GM23338 (cell line): ENCODE data around the gene TOMM70. TPM values are rescaled to one million over a fixed set of nuclear protein-coding genes. Genes with fewer than 3 reads are reported as not detected.

Source experiments
- ATAC-seq: fragments of 200-7000 bp; cut with Tn5 transposase; 3 replicates; pipeline ENCODE4 v1.9.1; 2020
- DNase-seq: peaks from one replicate; pipeline ENCODE4 v3.0.0-alpha.2; 2015; ENCODE audit warnings: low spot score
- H2AFZ ChIP-seq: fragments of 200-600 bp; sonication (generic); 2 replicates; pipeline ENCODE4 v1.8.0; 2016; ENCODE audit warnings: antibody characterized with exemption, mild to moderate bottlenecking, moderate library complexity
- H3F3A ChIP-seq: fragments of 200-600 bp; sonication (generic); replicated peaks from 2 replicates; pipeline ENCODE4 v1.8.0; 2017; ENCODE audit warnings: antibody characterized with exemption, mixed run types, low read depth
- H3K27ac ChIP-seq: fragments of 200-600 bp; sonication (generic); 2 replicates; pipeline ENCODE4 v1.6.1; 2016; ENCODE audit warnings: low read depth
- H3K27me3 ChIP-seq: fragments of 200-600 bp; sonication (generic); 2 replicates; pipeline ENCODE4 v1.8.0; 2016; ENCODE audit warnings: mild to moderate bottlenecking, mixed run types, moderate library complexity; ENCODE audit not compliant: insufficient read depth
- H3K36me3 ChIP-seq: fragments of 200-600 bp; sonication (generic); 2 replicates; pipeline ENCODE4 v1.8.0; 2016; ENCODE audit warnings: mild to moderate bottlenecking; ENCODE audit not compliant: insufficient read depth
- H3K4me1 ChIP-seq: fragments of 200-600 bp; sonication (generic); 2 replicates; pipeline ENCODE4 v1.8.0; 2016; ENCODE audit warnings: mild to moderate bottlenecking, moderate library complexity; ENCODE audit not compliant: insufficient read depth
- H3K4me2 ChIP-seq: fragments of 200-600 bp; sonication (generic); 2 replicates; pipeline ENCODE4 v1.7.1; 2017; ENCODE audit warnings: mixed run types
- H3K4me3 ChIP-seq: fragments of 200-600 bp; sonication (generic); 2 replicates; pipeline ENCODE4 v1.6.1; 2016; ENCODE audit warnings: mixed run types
- H3K79me2 ChIP-seq: fragments of 200-600 bp; sonication (generic); replicated peaks from 2 replicates; pipeline ENCODE4 v1.8.0; 2017; ENCODE audit warnings: mild to moderate bottlenecking; ENCODE audit not compliant: insufficient read depth
- H3K9me2 ChIP-seq: fragments of 200-600 bp; sonication (generic); 2 replicates; pipeline ENCODE4 v1.8.0; 2017; ENCODE audit not compliant: insufficient read depth
- H4K20me1 ChIP-seq: fragments of 200-600 bp; sonication (generic); replicated peaks from 2 replicates; pipeline ENCODE4 v1.8.0; 2017; ENCODE audit warnings: mild to moderate bottlenecking; ENCODE audit not compliant: insufficient read depth
- H3K27ac Mint-ChIP-seq: 2 replicates; pipeline ENCODE4 v1.8.0; 2020; ENCODE audit warnings: inconsistent platforms, mild to moderate bottlenecking, moderate library complexity, mixed read lengths
- H3K27me3 Mint-ChIP-seq: 3 replicates; pipeline ENCODE4 v1.8.0; 2022; ENCODE audit warnings: low read depth, mild to moderate bottlenecking, moderate library complexity, mixed read lengths, inconsistent platforms; ENCODE audit not compliant: insufficient read depth, poor library complexity
- H3K36me3 Mint-ChIP-seq: 3 replicates; pipeline ENCODE4 v1.8.0; 2021; ENCODE audit warnings: low read depth, mild to moderate bottlenecking, inconsistent platforms, moderate library complexity, mixed read lengths
- H3K4me1 Mint-ChIP-seq: 3 replicates; pipeline ENCODE4 v1.8.0; 2020; ENCODE audit warnings: mild to moderate bottlenecking, inconsistent platforms, mixed read lengths
- H3K4me3 Mint-ChIP-seq: 3 replicates; pipeline ENCODE4 v1.8.0; 2021; ENCODE audit warnings: moderate library complexity, mild to moderate bottlenecking, inconsistent platforms, mixed read lengths
- H3K9me3 Mint-ChIP-seq: 3 replicates; pipeline ENCODE4 v1.8.0; 2020; ENCODE audit warnings: moderate library complexity, mild to moderate bottlenecking, inconsistent platforms, mixed read lengths
- CREB1 ChIP-seq: fragments of 250-450 bp; sonication (Bioruptor Pico); IDR thresholded peaks from 2 replicates; pipeline ENCODE4 v1.5.0; 2020; ENCODE audit warnings: low read depth, mild to moderate bottlenecking, moderate library complexity
- EZH2phosphoT487 ChIP-seq: fragments of 200-600 bp; sonication (generic); IDR thresholded peaks from one replicate; pipeline ENCODE4 v1.8.1; 2018; ENCODE audit warnings: antibody characterized with exemption; ENCODE audit not compliant: unreplicated experiment
- JUNB ChIP-seq: IDR thresholded peaks from one replicate; pipeline ENCODE4 v1.6.1; 2016; ENCODE audit warnings: antibody characterized with exemption; ENCODE audit not compliant: unreplicated experiment
- NANOG ChIP-seq: IDR thresholded peaks from 2 replicates; pipeline ENCODE4 v1.6.1; 2016; ENCODE audit warnings: antibody characterized with exemption, borderline replicate concordance
- POLR2AphosphoS5 ChIP-seq: IDR thresholded peaks from 2 replicates; pipeline ENCODE4 v1.6.1; 2016; ENCODE audit warnings: antibody characterized with exemption, low read depth
- REST ChIP-seq: IDR thresholded peaks from one replicate; pipeline ENCODE4 v1.6.1; 2018; ENCODE audit warnings: antibody characterized with exemption; ENCODE audit not compliant: unreplicated experiment
- STAT1 ChIP-seq: IDR thresholded peaks from one replicate; pipeline ENCODE4 v1.6.1; 2016; ENCODE audit warnings: antibody characterized with exemption; ENCODE audit not compliant: unreplicated experiment
- ZNF114 ChIP-seq: fragments of 250-450 bp; sonication (Bioruptor Pico); IDR thresholded peaks from 2 replicates; pipeline ENCODE4 v1.5.0; 2020; ENCODE audit warnings: mild to moderate bottlenecking, moderate library complexity
- polyA plus RNA-seq: library from polyadenylated mRNA; unstranded; fragments of >200 nt; fragmentation: Nextera tagmentation; extraction: Ambion mirVana; gene quantifications from 2 replicates; pipeline ENCODE4 v1.2.1, GENCODE V29; 2016
- total RNA-seq: library from RNA; depleted of rRNA; stranded (reverse); fragments of >200 nt; shearing (Covaris generic); gene quantifications from 2 replicates; pipeline ENCODE4 v1.2.3, GENCODE V29; 2014
- TF ChIP-seq, protein P1 (sequence below): IDR thresholded peaks from 2 replicates; pipeline ENCODE4 v1.6.1; 2016; ENCODE audit warnings: antibody characterized with exemption
- TF ChIP-seq, protein P2 (sequence below): fragments of 250-450 bp; sonication (Bioruptor Pico); IDR thresholded peaks from 2 replicates; pipeline ENCODE4 v1.5.0; 2020; ENCODE audit warnings: mild to moderate bottlenecking, moderate library complexity

The TOMM70 gene
- total and polyA plus RNA-seq, 2 experiments from 2014 or later = 29.5 to 66.8 TPM

GRCh38 chr3:100333970-100334487 is 66.9 kb downstream of the TOMM70 start:
- H4K20me1 ChIP-seq = no peaks in the 10 kb centered on the region
- peak overlapping the region; percentile 100 for H2AFZ ChIP-seq
- Mint-ChIP-seq H3K9me3 (no peaks in the 10 kb centered on the region), H3K36me3 (no peaks in the 10 kb centered on the region; the same call in 2 of the 3 replicates), H3K27me3 (peaks cover 4% of the 10 kb centered on the region), H3K27ac (peak overlapping the region; percentile 46), H3K4me1 (peaks cover 13% of the 10 kb centered on the region), H3K4me3 (peak overlapping the region; percentile 76)
- DNase-seq = peak; percentile 72
- peaks cover 5% of the 10 kb centered on the region; the same call in 1 of the 2 replicates for H3K4me1 ChIP-seq
- peak overlapping the region; percentile 91; the same call in 1 of the 2 replicates for H3K27ac ChIP-seq
- no peaks in the 10 kb centered on the region for H3K79me2 ChIP-seq
- no peaks in the 10 kb centered on the region; the same call in 1 of the 2 replicates for H3K36me3 ChIP-seq
- H3K4me2 ChIP-seq = peak overlapping the region; percentile 99
- H3F3A ChIP-seq = 0 out of 2 replicates have a peak, but pooled peaks cover 2% of the 10 kb centered on the region
- no peaks in the 10 kb centered on the region for H3K9me2 ChIP-seq
- peak overlapping the region; percentile 85 for H3K4me3 ChIP-seq
- TF ChIP-seq, protein P1, sequence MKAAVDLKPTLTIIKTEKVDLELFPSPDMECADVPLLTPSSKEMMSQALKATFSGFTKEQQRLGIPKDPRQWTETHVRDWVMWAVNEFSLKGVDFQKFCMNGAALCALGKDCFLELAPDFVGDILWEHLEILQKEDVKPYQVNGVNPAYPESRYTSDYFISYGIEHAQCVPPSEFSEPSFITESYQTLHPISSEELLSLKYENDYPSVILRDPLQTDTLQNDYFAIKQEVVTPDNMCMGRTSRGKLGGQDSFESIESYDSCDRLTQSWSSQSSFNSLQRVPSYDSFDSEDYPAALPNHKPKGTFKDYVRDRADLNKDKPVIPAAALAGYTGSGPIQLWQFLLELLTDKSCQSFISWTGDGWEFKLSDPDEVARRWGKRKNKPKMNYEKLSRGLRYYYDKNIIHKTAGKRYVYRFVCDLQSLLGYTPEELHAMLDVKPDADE = no peak
- TF ChIP-seq ZNF114 (CRISPR knock-in tag) (no peak), CREB1 (CRISPR knock-in tag) (no peak)
- peak; percentile 63 for ATAC-seq
- peaks cover 9% of the 10 kb centered on the region for H3K27me3 ChIP-seq

DNA sequence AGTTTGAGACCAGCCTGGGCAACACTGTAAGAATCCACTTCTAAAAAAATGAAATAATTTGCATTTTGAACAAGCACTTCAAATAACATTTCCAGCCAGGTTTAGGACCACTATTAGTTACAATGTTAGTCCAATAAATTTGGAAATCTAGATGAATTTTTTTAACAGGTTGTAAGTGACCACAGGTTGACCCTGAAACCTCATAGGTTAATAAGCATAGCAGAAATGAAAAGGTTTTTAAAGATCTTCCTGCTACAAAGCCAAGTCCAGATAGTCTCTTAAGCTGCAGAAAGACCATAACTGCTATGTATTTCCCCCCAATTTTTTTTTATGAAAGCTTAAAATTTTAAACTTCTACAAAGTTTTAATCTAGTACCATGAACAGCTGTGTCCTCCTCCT is 67.8 kb downstream of the TOMM70 start:
- DNase-seq (no peak), ATAC-seq (no peak)
- no peaks in the 10 kb centered on the region for H4K20me1 ChIP-seq
- peaks cover 5% of the 10 kb centered on the region; the same call in 1 of the 2 replicates for H3K4me1 ChIP-seq
- Mint-ChIP-seq H3K27me3 (peaks cover 4% of the 10 kb centered on the region), H3K36me3 (peaks cover 1% of the 10 kb centered on the region), H3K4me1 (peaks cover 13% of the 10 kb centered on the region), H3K9me3 (peaks cover under 1% of the 10 kb centered on the region; the same call in 1 of the 3 replicates), H3K27ac (no peak overlapping the region), H3K4me3 (no peak overlapping the region)
- H3K27me3 ChIP-seq = peaks cover 9% of the 10 kb centered on the region
- H3K79me2 ChIP-seq = no peaks in the 10 kb centered on the region
- H3F3A ChIP-seq = 0 out of 2 replicates have a peak, but pooled peaks cover 2% of the 10 kb centered on the region
- no peaks in the 10 kb centered on the region for H3K9me2 ChIP-seq
- no peak overlapping the region for H3K4me3 ChIP-seq
- TF ChIP-seq POLR2AphosphoS5 (no peak), ZNF114 (CRISPR knock-in tag) (no peak), REST (no peak), NANOG (no peak), EZH2phosphoT487 (no peak), STAT1 (no peak), JUNB (no peak), CREB1 (CRISPR knock-in tag) (no peak)
- TF ChIP-seq, protein P2, sequence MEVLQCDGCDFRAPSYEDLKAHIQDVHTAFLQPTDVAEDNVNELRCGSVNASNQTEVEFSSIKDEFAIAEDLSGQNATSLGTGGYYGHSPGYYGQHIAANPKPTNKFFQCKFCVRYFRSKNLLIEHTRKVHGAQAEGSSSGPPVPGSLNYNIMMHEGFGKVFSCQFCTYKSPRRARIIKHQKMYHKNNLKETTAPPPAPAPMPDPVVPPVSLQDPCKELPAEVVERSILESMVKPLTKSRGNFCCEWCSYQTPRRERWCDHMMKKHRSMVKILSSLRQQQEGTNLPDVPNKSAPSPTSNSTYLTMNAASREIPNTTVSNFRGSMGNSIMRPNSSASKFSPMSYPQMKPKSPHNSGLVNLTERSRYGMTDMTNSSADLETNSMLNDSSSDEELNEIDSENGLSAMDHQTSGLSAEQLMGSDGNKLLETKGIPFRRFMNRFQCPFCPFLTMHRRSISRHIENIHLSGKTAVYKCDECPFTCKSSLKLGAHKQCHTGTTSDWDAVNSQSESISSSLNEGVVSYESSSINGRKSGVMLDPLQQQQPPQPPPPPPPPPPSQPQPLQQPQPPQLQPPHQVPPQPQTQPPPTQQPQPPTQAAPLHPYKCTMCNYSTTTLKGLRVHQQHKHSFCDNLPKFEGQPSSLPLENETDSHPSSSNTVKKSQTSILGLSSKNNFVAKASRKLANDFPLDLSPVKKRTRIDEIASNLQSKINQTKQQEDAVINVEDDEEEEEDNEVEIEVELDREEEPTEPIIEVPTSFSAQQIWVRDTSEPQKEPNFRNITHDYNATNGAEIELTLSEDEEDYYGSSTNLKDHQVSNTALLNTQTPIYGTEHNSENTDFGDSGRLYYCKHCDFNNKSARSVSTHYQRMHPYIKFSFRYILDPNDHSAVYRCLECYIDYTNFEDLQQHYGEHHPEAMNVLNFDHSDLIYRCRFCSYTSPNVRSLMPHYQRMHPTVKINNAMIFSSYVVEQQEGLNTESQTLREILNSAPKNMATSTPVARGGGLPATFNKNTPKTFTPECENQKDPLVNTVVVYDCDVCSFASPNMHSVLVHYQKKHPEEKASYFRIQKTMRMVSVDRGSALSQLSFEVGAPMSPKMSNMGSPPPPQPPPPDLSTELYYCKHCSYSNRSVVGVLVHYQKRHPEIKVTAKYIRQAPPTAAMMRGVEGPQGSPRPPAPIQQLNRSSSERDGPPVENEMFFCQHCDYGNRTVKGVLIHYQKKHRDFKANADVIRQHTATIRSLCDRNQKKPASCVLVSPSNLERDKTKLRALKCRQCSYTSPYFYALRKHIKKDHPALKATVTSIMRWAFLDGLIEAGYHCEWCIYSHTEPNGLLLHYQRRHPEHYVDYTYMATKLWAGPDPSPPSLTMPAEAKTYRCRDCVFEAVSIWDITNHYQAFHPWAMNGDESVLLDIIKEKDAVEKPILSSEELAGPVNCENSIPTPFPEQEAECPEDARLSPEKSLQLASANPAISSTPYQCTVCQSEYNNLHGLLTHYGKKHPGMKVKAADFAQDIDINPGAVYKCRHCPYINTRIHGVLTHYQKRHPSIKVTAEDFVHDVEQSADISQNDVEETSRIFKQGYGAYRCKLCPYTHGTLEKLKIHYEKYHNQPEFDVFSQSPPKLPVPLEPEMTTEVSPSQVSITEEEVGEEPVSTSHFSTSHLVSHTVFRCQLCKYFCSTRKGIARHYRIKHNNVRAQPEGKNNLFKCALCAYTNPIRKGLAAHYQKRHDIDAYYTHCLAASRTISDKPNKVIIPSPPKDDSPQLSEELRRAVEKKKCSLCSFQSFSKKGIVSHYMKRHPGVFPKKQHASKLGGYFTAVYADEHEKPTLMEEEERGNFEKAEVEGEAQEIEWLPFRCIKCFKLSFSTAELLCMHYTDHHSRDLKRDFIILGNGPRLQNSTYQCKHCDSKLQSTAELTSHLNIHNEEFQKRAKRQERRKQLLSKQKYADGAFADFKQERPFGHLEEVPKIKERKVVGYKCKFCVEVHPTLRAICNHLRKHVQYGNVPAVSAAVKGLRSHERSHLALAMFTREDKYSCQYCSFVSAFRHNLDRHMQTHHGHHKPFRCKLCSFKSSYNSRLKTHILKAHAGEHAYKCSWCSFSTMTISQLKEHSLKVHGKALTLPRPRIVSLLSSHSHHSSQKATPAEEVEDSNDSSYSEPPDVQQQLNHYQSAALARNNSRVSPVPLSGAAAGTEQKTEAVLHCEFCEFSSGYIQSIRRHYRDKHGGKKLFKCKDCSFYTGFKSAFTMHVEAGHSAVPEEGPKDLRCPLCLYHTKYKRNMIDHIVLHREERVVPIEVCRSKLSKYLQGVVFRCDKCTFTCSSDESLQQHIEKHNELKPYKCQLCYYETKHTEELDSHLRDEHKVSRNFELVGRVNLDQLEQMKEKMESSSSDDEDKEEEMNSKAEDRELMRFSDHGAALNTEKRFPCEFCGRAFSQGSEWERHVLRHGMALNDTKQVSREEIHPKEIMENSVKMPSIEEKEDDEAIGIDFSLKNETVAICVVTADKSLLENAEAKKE (CRISPR knock-in tag) = no peak
- H3K4me2 ChIP-seq = no peak overlapping the region
- no peak overlapping the region for H3K27ac ChIP-seq
- H3K36me3 ChIP-seq = no peaks in the 10 kb centered on the region
- H2AFZ ChIP-seq = no peak overlapping the region
